HG03064 (cell line): ENCODE measurements around the gene BIK.

ENCODE experiments used
- ATAC-seq: cut with Tn5 transposase; IDR thresholded peaks from one replicate; pipeline ENCODE4 v1.9.1; 2021; ENCODE audit warnings: low read depth; ENCODE audit not compliant: unreplicated experiment

Gene BIK, protein sequence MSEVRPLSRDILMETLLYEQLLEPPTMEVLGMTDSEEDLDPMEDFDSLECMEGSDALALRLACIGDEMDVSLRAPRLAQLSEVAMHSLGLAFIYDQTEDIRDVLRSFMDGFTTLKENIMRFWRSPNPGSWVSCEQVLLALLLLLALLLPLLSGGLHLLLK

DNA sequence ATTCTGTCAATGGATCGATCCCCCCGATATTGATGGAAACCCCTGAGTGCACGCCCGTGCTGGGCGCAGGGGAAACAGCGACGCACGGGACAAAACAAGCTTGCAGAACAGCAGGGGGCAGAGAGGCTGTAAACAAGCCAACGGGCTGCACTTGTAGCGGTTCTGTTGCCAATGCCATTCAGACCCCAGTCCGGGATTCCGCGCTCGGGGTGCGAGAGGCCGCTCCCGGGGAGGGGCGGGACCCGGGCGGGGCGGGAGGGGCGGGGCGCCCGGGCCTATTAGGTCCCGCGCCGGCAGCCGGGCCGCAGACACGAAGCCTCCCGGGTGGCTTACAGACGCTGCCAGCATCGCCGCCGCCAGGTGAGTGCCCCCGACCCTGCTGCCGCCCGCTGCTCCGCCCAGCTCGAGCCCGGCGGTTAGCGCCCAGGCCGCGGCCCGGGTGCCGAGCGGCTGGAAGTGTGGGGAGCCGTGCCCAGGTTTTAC is at the start of gene BIK:
BIK (plus strand) TSS at position 307 of the 483 bp plus-strand sequence. CDS start 13,273 bp downstream, outside the sequence.
- ATAC-seq = no peak

GRCh38 chr22:43066134-43066533 is 44.4 kb upstream of the BIK start:
- no peak for ATAC-seq

DNA sequence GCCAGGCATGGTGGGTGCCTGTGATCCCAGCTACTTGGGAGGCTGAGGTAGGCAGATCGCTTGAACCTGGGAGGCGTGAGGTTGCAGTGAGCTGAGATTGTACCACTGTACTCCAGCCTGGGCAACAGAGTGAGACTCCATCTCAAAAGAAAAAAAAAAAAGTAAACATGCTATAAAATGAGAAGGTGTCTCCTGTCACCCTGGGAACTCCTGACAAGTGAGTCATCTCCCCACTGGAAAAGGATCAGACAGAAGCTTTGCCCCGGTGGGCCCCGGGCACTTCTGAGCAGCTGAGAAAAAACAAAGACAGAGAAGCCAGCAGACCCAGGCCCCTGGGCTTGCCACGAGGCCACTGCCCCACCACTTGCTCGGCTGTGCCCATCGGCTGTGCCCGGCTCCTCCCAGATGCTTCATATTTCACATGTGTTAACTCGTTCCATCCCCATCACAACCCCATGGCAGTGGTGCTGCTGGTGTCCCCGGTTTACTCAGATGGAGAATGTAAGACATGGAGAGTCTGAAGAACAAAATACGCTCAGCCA is 43.6 kb upstream of the BIK start:
- ATAC-seq = no peak

GRCh38 chr22:43077121-43077877 is 33.3 kb upstream of the BIK start:
- ATAC-seq = no peak

DNA sequence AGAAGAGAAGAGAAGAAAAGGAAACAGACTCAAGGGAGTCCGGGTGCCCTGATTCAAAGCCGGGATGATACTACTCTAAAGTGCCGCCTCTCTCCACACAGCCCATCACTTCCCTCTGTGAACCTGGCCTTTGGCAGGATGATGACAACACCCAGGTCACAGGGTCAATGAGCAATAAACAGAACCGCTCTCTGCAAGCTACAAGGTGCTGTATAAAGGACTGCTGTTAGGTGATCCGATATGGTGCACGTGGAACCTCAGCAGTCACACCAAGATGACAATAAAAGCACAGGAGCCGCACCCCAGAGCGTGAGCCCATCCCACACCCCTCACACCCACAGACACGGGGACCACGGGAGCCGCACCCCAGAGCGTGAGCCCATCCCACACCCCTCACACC is 32.0 kb upstream of the BIK start:
- ATAC-seq = no peak

DNA sequence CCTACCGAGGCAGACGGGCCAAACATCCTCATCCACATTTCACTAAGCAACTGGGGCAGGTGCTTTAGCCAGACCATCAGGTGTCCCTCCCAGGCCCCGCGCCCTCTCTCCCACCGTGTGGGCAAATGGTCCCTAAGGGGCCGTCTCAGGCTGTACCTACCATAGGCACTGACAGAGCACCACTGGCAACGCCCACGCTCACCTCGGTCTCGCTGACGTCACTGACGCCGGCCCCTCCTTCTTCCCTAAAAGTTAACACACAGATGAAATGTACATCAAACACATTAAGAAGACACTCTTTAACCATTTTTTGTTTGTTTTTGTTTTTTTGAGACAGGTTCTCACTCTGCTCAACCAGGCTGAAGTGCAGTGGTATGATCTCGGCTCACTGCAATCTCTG is 30.8 kb upstream of the BIK start:
- ATAC-seq = no peak

DNA sequence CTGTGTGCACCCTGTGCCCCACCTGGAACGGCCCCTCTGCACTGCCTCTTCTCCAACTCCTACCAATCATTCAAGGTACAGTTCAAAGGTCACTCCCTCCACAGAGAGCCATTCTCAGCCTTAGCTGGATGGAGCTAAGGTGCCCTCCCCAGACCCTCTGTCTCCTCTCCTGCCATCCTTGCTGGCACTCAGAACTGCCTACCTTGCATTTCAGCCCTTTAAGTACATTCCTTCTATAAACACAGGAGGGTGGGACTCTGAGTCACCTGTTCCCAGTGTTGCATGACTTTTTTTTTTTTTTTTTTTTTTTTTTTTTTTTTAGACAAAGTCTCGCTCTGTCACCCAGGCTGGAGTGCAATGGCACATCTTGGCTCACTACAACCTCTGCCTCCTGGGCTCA is 29.9 kb upstream of the BIK start:
- no peak for ATAC-seq

- ATAC-seq = no peak
Observed at GRCh38 chr22:43081968-43082367, 28.6 kb upstream of the BIK start.

- ATAC-seq = no peak
Observed at GRCh38 chr22:43085658-43086606, 24.6 kb upstream of the BIK start.

- ATAC-seq = no peak
Observed at GRCh38 chr22:43088627-43088983, 21.9 kb upstream of the BIK start.

- ATAC-seq = peak; percentile 53
Observed at GRCh38 chr22:43088984-43089717, 21.4 kb upstream of the BIK start, which contains the start of gene TTLL1. Gene TTLL1, minus strand, starts transcription at chr22:43089391. Its CDS starts 13,805 bp downstream, at chr22:43075586.

GRCh38 chr22:43090130-43090789 is 20.3 kb upstream of the BIK start:
- ATAC-seq = no peak

GRCh38 chr22:43092085-43092484 is 18.5 kb upstream of the BIK start:
- ATAC-seq = no peak

- no peak for ATAC-seq
Observed at GRCh38 chr22:43094085-43094484, 16.5 kb upstream of the BIK start.

DNA sequence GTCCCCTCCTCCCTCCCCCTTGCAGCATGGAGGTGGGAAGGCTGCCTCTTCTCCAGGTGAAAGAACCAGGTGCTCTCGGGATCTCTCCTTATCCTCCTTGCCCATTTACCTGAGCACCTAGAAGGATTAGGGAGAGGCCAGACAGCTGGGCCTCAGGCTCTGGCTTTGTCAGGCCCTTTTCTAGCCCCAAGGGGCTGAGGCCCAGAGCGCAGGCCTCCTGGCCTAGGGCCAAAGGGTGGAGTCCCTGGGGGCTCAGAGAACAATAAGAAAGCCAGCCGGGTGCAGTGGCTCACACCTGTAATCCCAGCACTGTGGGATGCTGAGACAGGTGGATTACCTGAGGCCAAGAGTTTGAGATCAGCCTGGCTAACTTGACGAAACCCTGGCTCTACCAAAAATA is 16.0 kb upstream of the BIK start:
- no peak for ATAC-seq

GRCh38 chr22:43096420-43096819 is 14.1 kb upstream of the BIK start:
- ATAC-seq = no peak

DNA sequence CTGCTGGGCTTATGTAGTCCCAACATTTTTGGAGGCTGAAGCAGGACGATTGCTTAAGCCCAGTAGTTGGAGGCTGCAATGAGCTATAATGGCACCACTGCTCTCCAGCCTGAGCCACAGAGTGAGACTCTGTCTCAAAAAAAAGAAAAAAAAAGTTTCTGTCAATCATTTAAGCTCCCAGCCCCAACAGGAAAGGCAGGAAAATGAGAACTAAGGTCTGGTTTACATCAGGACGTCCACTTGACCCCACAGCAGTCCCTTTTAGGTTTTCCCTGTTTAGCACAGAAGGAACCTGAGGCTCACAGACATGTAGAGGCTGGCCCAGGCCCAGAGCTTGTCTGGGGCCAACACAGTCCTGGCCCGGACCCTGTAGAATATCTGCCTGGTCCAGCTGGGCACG is 12.2 kb upstream of the BIK start:
- no peak for ATAC-seq

GRCh38 chr22:43099095-43099494 is 11.5 kb upstream of the BIK start:
- no peak for ATAC-seq

DNA sequence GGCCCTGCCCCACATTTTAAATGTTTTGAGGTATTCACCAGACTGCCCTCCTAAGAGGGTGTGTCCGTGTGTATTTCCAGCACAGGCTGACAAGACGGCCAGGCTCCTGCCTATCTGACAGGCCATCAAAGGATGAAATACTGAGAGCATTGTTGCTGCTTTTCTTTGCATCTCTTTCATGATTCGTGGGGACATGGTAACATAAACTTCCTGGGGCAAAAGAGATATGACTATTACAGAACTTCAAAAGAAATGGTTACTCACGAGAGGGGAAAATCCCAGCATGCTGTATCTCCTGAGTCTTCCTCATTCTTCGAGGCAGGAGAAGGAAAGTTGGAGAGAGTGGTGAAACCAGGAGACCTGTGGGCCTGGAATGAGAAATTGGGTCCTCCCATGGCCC is 10.3 kb upstream of the BIK start:
- ATAC-seq = no peak

- no peak for ATAC-seq
Observed at GRCh38 chr22:43101306-43101705, 9.2 kb upstream of the BIK start.
